ENCODE measurements around the gene CRY2.
A peak's percentile ranks its signal among the peaks of the same experiment; 100 is the strongest.

CRY2 gene

DNA sequence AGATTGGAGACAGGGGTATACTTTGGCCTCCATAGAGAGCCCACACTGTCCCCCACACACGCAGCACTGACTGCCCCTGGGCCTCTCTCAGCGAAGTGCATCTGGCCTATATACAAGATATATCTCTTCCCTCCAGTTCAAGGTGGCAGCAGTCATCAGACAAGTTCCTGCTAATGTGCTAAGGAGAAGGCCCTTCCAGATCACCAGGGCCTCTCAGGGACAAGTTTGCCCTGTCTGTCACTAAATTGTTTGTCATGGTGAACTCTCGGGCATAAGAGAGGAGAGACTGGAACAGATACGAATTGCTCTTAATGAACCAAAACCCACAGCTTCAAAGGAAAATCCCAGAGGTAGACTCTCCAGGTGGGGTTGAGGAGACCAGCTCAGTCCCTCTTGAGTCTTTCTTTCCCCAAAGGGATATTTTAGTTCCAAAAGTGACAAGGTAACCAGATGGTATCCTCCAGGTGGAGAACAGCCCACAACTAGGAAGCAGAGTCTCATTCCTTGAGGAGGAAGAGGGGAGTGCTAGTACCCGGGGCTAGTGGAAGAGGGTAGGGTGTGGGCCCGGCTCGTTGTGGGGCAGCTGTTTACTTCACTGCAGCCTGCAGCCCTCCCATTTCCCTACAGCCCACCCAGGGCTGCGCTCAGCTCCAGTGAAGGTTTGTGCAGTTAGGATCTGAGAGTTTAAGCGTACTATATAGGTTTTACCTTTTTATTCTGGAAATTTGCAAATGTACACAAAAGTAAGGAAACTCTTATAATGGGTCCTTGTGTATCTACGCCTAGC is 44.6 kb upstream of the CRY2 start:
- ATAC-seq = no peak
- TF ChIP-seq ZNF8 (CRISPR knock-in tag; IDR thresholded peaks at IDR 0.05) (no peak), CSDC2 (CRISPR knock-in tag; IDR thresholded peaks at IDR 0.05) (no peak), BACH2 (CRISPR knock-in tag; IDR thresholded peaks at IDR 0.05; ENCODE audit: borderline replicate concordance) (no peak), ZNF70 (CRISPR knock-in tag; IDR thresholded peaks at IDR 0.05) (no peak), TCF4 (CRISPR knock-in tag; IDR thresholded peaks at IDR 0.05; ENCODE audit: borderline replicate concordance) (no peak), ZFP30 (CRISPR knock-in tag; IDR thresholded peaks at IDR 0.05) (no peak), RARB (CRISPR knock-in tag; IDR thresholded peaks at IDR 0.05) (no peak), ARNTL (CRISPR knock-in tag; IDR thresholded peaks at IDR 0.05; ENCODE audit: borderline replicate concordance, low read depth) (no peak), ZFP3 (CRISPR knock-in tag; IDR thresholded peaks at IDR 0.05) (no peak), OSR1 (CRISPR knock-in tag; IDR thresholded peaks at IDR 0.05) (no peak), CREB5 (CRISPR knock-in tag; IDR thresholded peaks at IDR 0.05; ENCODE audit: low read depth) (no peak), PATZ1 (CRISPR knock-in tag; IDR thresholded peaks at IDR 0.05; ENCODE audit: borderline replicate concordance) (no peak), GLIS3 (CRISPR knock-in tag; IDR thresholded peaks at IDR 0.05) (no peak)
- TF ChIP-seq, protein P1, sequence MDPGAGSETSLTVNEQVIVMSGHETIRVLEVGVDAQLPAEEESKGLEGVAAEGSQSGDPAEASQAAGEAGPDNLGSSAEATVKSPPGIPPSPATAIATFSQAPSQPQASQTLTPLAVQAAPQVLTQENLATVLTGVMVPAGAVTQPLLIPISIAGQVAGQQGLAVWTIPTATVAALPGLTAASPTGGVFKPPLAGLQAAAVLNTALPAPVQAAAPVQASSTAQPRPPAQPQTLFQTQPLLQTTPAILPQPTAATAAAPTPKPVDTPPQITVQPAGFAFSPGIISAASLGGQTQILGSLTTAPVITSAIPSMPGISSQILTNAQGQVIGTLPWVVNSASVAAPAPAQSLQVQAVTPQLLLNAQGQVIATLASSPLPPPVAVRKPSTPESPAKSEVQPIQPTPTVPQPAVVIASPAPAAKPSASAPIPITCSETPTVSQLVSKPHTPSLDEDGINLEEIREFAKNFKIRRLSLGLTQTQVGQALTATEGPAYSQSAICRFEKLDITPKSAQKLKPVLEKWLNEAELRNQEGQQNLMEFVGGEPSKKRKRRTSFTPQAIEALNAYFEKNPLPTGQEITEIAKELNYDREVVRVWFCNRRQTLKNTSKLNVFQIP (CRISPR knock-in tag; IDR thresholded peaks at IDR 0.05; ENCODE audit: borderline replicate concordance, low read depth) = no peak

GRCh38 chr11:45803971-45804760 is 43.1 kb upstream of the CRY2 start:
- peak; percentile 52 for ATAC-seq
- TF ChIP-seq ZFP30 (CRISPR knock-in tag; IDR thresholded peaks at IDR 0.05) (no peak), ZFP3 (CRISPR knock-in tag; IDR thresholded peaks at IDR 0.05) (peak; percentile 31; the same call in 1 of the 2 replicates)

- ATAC-seq = peak; percentile 95
- TF ChIP-seq ZFP3 (CRISPR knock-in tag; IDR thresholded peaks at IDR 0.05) = no peak
- no peak for TF ChIP-seq CREB5 (CRISPR knock-in tag; IDR thresholded peaks at IDR 0.05; ENCODE audit: low read depth)
- TF ChIP-seq, protein P2, sequence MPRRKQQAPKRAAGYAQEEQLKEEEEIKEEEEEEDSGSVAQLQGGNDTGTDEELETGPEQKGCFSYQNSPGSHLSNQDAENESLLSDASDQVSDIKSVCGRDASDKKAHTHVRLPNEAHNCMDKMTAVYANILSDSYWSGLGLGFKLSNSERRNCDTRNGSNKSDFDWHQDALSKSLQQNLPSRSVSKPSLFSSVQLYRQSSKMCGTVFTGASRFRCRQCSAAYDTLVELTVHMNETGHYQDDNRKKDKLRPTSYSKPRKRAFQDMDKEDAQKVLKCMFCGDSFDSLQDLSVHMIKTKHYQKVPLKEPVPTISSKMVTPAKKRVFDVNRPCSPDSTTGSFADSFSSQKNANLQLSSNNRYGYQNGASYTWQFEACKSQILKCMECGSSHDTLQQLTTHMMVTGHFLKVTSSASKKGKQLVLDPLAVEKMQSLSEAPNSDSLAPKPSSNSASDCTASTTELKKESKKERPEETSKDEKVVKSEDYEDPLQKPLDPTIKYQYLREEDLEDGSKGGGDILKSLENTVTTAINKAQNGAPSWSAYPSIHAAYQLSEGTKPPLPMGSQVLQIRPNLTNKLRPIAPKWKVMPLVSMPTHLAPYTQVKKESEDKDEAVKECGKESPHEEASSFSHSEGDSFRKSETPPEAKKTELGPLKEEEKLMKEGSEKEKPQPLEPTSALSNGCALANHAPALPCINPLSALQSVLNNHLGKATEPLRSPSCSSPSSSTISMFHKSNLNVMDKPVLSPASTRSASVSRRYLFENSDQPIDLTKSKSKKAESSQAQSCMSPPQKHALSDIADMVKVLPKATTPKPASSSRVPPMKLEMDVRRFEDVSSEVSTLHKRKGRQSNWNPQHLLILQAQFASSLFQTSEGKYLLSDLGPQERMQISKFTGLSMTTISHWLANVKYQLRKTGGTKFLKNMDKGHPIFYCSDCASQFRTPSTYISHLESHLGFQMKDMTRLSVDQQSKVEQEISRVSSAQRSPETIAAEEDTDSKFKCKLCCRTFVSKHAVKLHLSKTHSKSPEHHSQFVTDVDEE (CRISPR knock-in tag; IDR thresholded peaks at IDR 0.05) = no peak
- no peak for TF ChIP-seq ARNTL (CRISPR knock-in tag; IDR thresholded peaks at IDR 0.05; ENCODE audit: borderline replicate concordance, low read depth)
- TF ChIP-seq, protein P1 (CRISPR knock-in tag; IDR thresholded peaks at IDR 0.05; ENCODE audit: borderline replicate concordance, low read depth) = no peak
- no peak for TF ChIP-seq SNAI2 (CRISPR knock-in tag; IDR thresholded peaks at IDR 0.05)
- TF ChIP-seq ISL1 (CRISPR knock-in tag; IDR thresholded peaks at IDR 0.05) = no peak
- TF ChIP-seq CSRNP3 (CRISPR knock-in tag; IDR thresholded peaks at IDR 0.05) = no peak
Observed at GRCh38 chr11:45804761-45805304, 42.4 kb upstream of the CRY2 start, which contains the start of gene SLC35C1. Gene SLC35C1 (plus strand): TSS chr11:45805149. CDS start chr11:45805802, 653 bp downstream.

All from SK-N-SH treated with all-trans-retinoic acid at 6 μM for 48 hours (cell line).